Stomach (tissue), 9 donors: ENCODE measurements around the gene SH3PXD2A. TPM values are rescaled to one million over a fixed set of nuclear protein-coding genes. Genes with fewer than 3 reads are reported as not detected.

Experiments
- DNase-seq, 2 donors: peaks; one replicate each; pipeline versions ENCODE4 v3.0.0 to v3.0.0-alpha.2; 2013 to 2019
- H3K27ac ChIP-seq, 5 donors: fragments of 200-600 bp in 4 of 5; sonication (generic) in 4 of 5; one replicate each; pipeline ENCODE4 v1.5.1; 2013 to 2019; ENCODE audit warnings: mild to moderate bottlenecking in 1 of 5, moderate library complexity in 1 of 5
- H3K27me3 ChIP-seq, 3 donors: fragments of 200-600 bp; sonication (generic); one replicate each; pipeline ENCODE4 v1.5.1; 2017 to 2019; ENCODE audit warnings: mixed run types in 1 of 3
- H3K36me3 ChIP-seq, 4 donors: fragments of 200-600 bp; sonication (generic); 1 replicate in 3 of 4; 2 replicates in 1 of 4; pipeline ENCODE4 v1.5.1; 2016 to 2019
- H3K4me1 ChIP-seq, 4 donors: fragments of 200-600 bp; sonication (generic); one replicate each; pipeline ENCODE4 v1.5.1; 2016 to 2019
- H3K4me3 ChIP-seq, 4 donors: fragments of 200-600 bp; sonication (generic) in 3 of 4; one replicate each; pipeline ENCODE4 v1.5.1; 2016 to 2019; ENCODE audit warnings: mild to moderate bottlenecking in 1 of 4
- H3K9me3 ChIP-seq, 4 donors: fragments of 200-600 bp; sonication (generic); one replicate each; pipeline ENCODE4 v1.5.1; 2016 to 2019
- CTCF ChIP-seq, 7 experiments: fragments of 450-650 bp in 4 of 7; fragments of 200-600 bp in 3 of 7; sonication (generic) in 3 of 7; IDR thresholded peaks; one replicate each; pipeline ENCODE4 v1.5.1; 2016 to 2019; ENCODE audit warnings: antibody characterized with exemption in 7 of 7, control low read depth in 2 of 7, mild to moderate bottlenecking in 1 of 7
- EP300 ChIP-seq: sonication (generic); formaldehyde crosslinking; IDR thresholded peaks from one replicate; pipeline ENCODE4 v1.6.1; 2017; ENCODE audit warnings: antibody characterized with exemption
- POLR2A ChIP-seq, 4 donors: fragments of 450-650 bp; IDR thresholded peaks; one replicate each; pipeline ENCODE4 v1.6.1; 2016; ENCODE audit warnings: antibody characterized with exemption in 4 of 4, control low read depth in 2 of 4, mild to moderate bottlenecking in 1 of 4, moderate library complexity in 1 of 4
- POLR2AphosphoS5 ChIP-seq, 3 donors: sonication (generic); formaldehyde crosslinking; IDR thresholded peaks; one replicate each; pipeline ENCODE4 v1.6.1; 2016; ENCODE audit warnings: antibody characterized with exemption in 3 of 3
- WGBS, 5 donors: extraction: QIAGEN DNeasy Blood & Tissue Kit in 3 of 5; methylation state at CpG; one replicate each; pipeline versions ENCODE4 v1.1.5 to v1.1.7; 2013 to 2018; 5-methylcytosine and 5-hydroxymethylcytosine counted together
- intact Hi-C: fragments of 100-400 bp; cut with DNase I; formaldehyde crosslinking; loops from one replicate; pipeline ENCODE4 v1.15.1; 2023; ENCODE audit warnings: low total_unique reads
- polyA plus RNA-seq, 3 donors: library from polyadenylated mRNA; stranded (reverse); fragments of 200-250 nt; gene quantifications; one replicate each; pipeline ENCODE4 v1.2.3, GENCODE V29; 2013
- total RNA-seq, 5 donors: library from RNA; depleted of rRNA; stranded (reverse); fragments of >200 nt; gene quantifications; one replicate each; pipeline versions ENCODE4 v1.1.0 to v1.2.3, GENCODE V29; 2014 to 2016
- donor health status: healthy with polysubstance abuse.
- donor health status: Bipolar disorder and iron deficiency.
- donor health status: healthy.

The SH3PXD2A gene
- total and polyA plus RNA-seq, 8 donors: 12.8 to 51.6 (median 24.0) TPM

GRCh38 chr10:103748020-103748419 is 107.4 kb downstream of the SH3PXD2A start:
- TF ChIP-seq EP300 (no peak), POLR2AphosphoS5 (IDR thresholded peaks at IDR 0.05) (no peak), CTCF (IDR thresholded peaks at IDR 0.05) (no peak), POLR2A (IDR thresholded peaks at IDR 0.05) (no peak)
- DNase-seq: peak in 1 of 2 donors; percentile 34
- H3K27me3 ChIP-seq: no peaks in the 10 kb centered on the region
- peaks cover 0 to 7% (median 0%) of the 10 kb centered on the region in 4 donors for H3K9me3 ChIP-seq
- 60 to 75% (median 74%) methylated on average over 6 of the region's 6 CpGs for WGBS, 5 donors
- no peak overlapping the region for H3K27ac ChIP-seq
- peaks cover 0 to 33% (median 2%) of the 10 kb centered on the region in 4 donors for H3K4me1 ChIP-seq
- H3K4me3 ChIP-seq: no peak overlapping the region
- intact Hi-C loops: no loop called here
- no peaks in the 10 kb centered on the region for H3K36me3 ChIP-seq

- 71 to 80% (median 73%) methylated on average over 9 to 14 of the region's 14 CpGs for WGBS, 5 donors
- TF ChIP-seq POLR2A (IDR thresholded peaks at IDR 0.05) (no peak), POLR2AphosphoS5 (IDR thresholded peaks at IDR 0.05) (no peak), EP300 (no peak), CTCF (IDR thresholded peaks at IDR 0.05) (no peak)
- peaks cover 0 to 4% (median 0%) of the 10 kb centered on the region in 4 donors for H3K9me3 ChIP-seq
- no peak overlapping the region for H3K4me3 ChIP-seq
- intact Hi-C loops: no loop called here
- no peak overlapping the region for H3K27ac ChIP-seq
- H3K27me3 ChIP-seq: no peaks in the 10 kb centered on the region
- DNase-seq: peak in 1 of 2 donors; percentile 69
- no peaks in the 10 kb centered on the region for H3K36me3 ChIP-seq
- peaks cover 0 to 33% (median 2%) of the 10 kb centered on the region in 4 donors for H3K4me1 ChIP-seq
Observed at GRCh38 chr10:103747193-103747865, 108.0 kb downstream of the SH3PXD2A start.

- H3K27ac ChIP-seq: no peak overlapping the region
- WGBS, 5 donors: 85 to 92% (median 88%) methylated on average over 9 of the region's 9 CpGs
- intact Hi-C loops: no loop called here
Observed at GRCh38 chr10:103746598-103746997, 108.8 kb downstream of the SH3PXD2A start.

More at GRCh38 chr10:103746598-103746997, 108.8 kb downstream of the SH3PXD2A start:
- Histone ChIP-seq H3K36me3 (no peaks in the 10 kb centered on the region), H3K9me3 (no peaks in the 10 kb centered on the region), H3K27me3 (no peaks in the 10 kb centered on the region), H3K4me3 (no peak overlapping the region), H3K4me1 (peaks cover 0 to 33% (median 2%) of the 10 kb centered on the region in 4 donors)
- TF ChIP-seq CTCF (IDR thresholded peaks at IDR 0.05): no peak
- no peak for DNase-seq
